Endothelial cell of umbilical vein (primary cell): Measurements from ENCODE around the gene CAMLG. TPM values are rescaled to one million over a fixed set of nuclear protein-coding genes. Genes with fewer than 3 reads are reported as not detected.

Experiments used
- BruUV-seq: library from RNA; stranded (reverse); fragments of 400-500 nt; replicated peaks from 2 replicates; lab custom pipeline; 2021; lab: Mats Ljungman, UMichigan
- CTCF ChIA-PET: fragments of 300-600, 350-600 bp; sonication (Branson Sonifier 250); formaldehyde crosslinking; loops from one replicate; lab custom pipeline; 2021; ENCODE audit warnings: antibody characterized with exemption, inconsistent platforms; lab: Charles Lee
- POLR2A ChIA-PET: fragments of 300-600, 350-600 bp; sonication (Branson Sonifier 250); formaldehyde crosslinking; loops from one replicate; lab custom pipeline; 2021; ENCODE audit warnings: antibody characterized with exemption, inconsistent platforms; lab: Charles Lee
- DNase-seq: peaks from one replicate; pipeline ENCODE4 v3.0.0-alpha.2; 2011; ENCODE audit warnings: low read depth, low spot score
- FAIRE-seq: peaks from 2 replicates; lab custom pipeline; 2011; peaks lifted over from hg19 to GRCh38; lab: Jason Lieb, UNC
- H2AFZ ChIP-seq: 2 replicates; pipeline ENCODE4 v1.6.0; 2012; ENCODE audit warnings: low read depth, low read length, control low read depth, inconsistent platforms
- H3K27ac ChIP-seq: 2 replicates; pipeline ENCODE4 v1.5.1; 2011; ENCODE audit warnings: low read depth, mild to moderate bottlenecking, control low read depth, low read length, moderate library complexity; ENCODE audit not compliant: insufficient read depth
- H3K27me3 ChIP-seq, 2 experiments: 2 replicates each; pipeline versions ENCODE4 v1.6.0 to v1.6.1; 2011; ENCODE audit warnings: low read length in 2 of 2, mixed read lengths in 1 of 2; ENCODE audit not compliant: control insufficient read depth in 2 of 2, insufficient read depth in 2 of 2
- H3K36me3 ChIP-seq, 2 experiments: 2 replicates in 1 of 2; 3 replicates in 1 of 2; pipeline ENCODE4 v1.5.1; 2011; ENCODE audit warnings: low read length in 2 of 2, mild to moderate bottlenecking in 1 of 2, moderate library complexity in 1 of 2; ENCODE audit not compliant: control insufficient read depth in 2 of 2, insufficient read depth in 2 of 2; ENCODE audit errors: extremely low read depth in 1 of 2
- H3K4me1 ChIP-seq: 3 replicates; pipeline ENCODE4 v1.5.1; 2011; ENCODE audit warnings: mild to moderate bottlenecking, low read length; ENCODE audit not compliant: control insufficient read depth, insufficient read depth; ENCODE audit errors: extremely low read depth
- H3K4me2 ChIP-seq: 2 replicates; pipeline ENCODE4 v1.6.1; 2011; ENCODE audit warnings: low read length, control low read depth, mixed read lengths; ENCODE audit not compliant: insufficient read depth
- H3K4me3 ChIP-seq, 3 experiments: fragments of 200-600 bp in 1 of 3; sonication (generic), shearing (Covaris generic) in 1 of 3; replicated peaks in 1 of 3; 2 replicates each; pipeline ENCODE4 v1.5.1; 2011 to 2016; ENCODE audit warnings: control low read depth in 3 of 3, low read length in 3 of 3, mild to moderate bottlenecking in 2 of 3, inconsistent platforms in 1 of 3, low read depth in 1 of 3, moderate library complexity in 1 of 3; ENCODE audit not compliant: insufficient read depth in 1 of 3
- H3K79me2 ChIP-seq: 2 replicates; pipeline ENCODE4 v1.6.0; 2012; ENCODE audit warnings: low read length, inconsistent platforms; ENCODE audit not compliant: control insufficient read depth, insufficient read depth
- H3K9ac ChIP-seq: replicated peaks from 2 replicates; pipeline ENCODE3; 2011; ENCODE audit warnings: low read length, control low read depth; ENCODE audit not compliant: insufficient read depth; ENCODE audit errors: extremely low read depth
- H3K9me1 ChIP-seq: replicated peaks from 3 replicates; pipeline ENCODE4 v1.6.0; 2011; ENCODE audit warnings: mild to moderate bottlenecking, low read length; ENCODE audit not compliant: control insufficient read depth, insufficient read depth; ENCODE audit errors: extremely low read depth
- H3K9me3 ChIP-seq: replicated peaks from 2 replicates; pipeline ENCODE4 v1.5.1; 2012; ENCODE audit warnings: low read length, inconsistent platforms; ENCODE audit not compliant: control insufficient read depth, insufficient read depth
- H4K20me1 ChIP-seq: replicated peaks from 2 replicates; pipeline ENCODE3; 2011; ENCODE audit warnings: mild to moderate bottlenecking, low read length; ENCODE audit not compliant: control insufficient read depth, insufficient read depth; ENCODE audit errors: extremely low read depth
- EZH2 ChIP-seq: IDR thresholded peaks from 2 replicates; pipeline ENCODE4 v1.6.1; 2012; ENCODE audit warnings: borderline replicate concordance, low read depth, mild to moderate bottlenecking, moderate library complexity, low read length, inconsistent platforms; ENCODE audit not compliant: severe bottlenecking
- FOS ChIP-seq: IDR thresholded peaks from 2 replicates; pipeline ENCODE4 v1.6.1; 2011; ENCODE audit warnings: mild to moderate bottlenecking, low read length, moderate library complexity, borderline replicate concordance; ENCODE audit not compliant: insufficient read depth
- GATA2 ChIP-seq: IDR thresholded peaks from 2 replicates; pipeline ENCODE4 v1.7.0; 2011; ENCODE audit warnings: low read depth, mild to moderate bottlenecking, moderate library complexity, mixed read lengths, low read length; ENCODE audit not compliant: insufficient read length, insufficient read depth
- JUN ChIP-seq: IDR thresholded peaks from 2 replicates; pipeline ENCODE4 v1.6.1; 2011; ENCODE audit warnings: borderline replicate concordance, low read depth; ENCODE audit not compliant: insufficient read length, insufficient read depth
- MAX ChIP-seq: IDR thresholded peaks from 2 replicates; pipeline ENCODE4 v1.6.1; 2011; ENCODE audit not compliant: insufficient read depth, insufficient read length
- MYC ChIP-seq: IDR thresholded peaks from one replicate; pipeline ENCODE4 v1.6.1; 2011; ENCODE audit warnings: mild to moderate bottlenecking, low read depth, low read length
- POLR2A ChIP-seq: IDR thresholded peaks from 2 replicates; pipeline ENCODE4 v1.6.1; 2012; ENCODE audit warnings: low read depth, mild to moderate bottlenecking, control low read depth, low read length
- POLR2AphosphoS5 ChIP-seq: IDR thresholded peaks from 2 replicates; pipeline ENCODE4 v1.6.1; 2012; ENCODE audit warnings: low read depth, mild to moderate bottlenecking, control low read depth, low read length, moderate library complexity; ENCODE audit not compliant: insufficient read depth
- dilution Hi-C: fragments of 300-500 bp; cut with MboI; formaldehyde crosslinking; loops from one replicate; pipeline ENCODE4 v1.15.0; 2019; ENCODE audit warnings: low sequenced_read_pairs; ENCODE audit not compliant: extremely low pct_ligation_motif_present
- intact Hi-C: fragments of 100-400 bp; cut with micrococcal nuclease; formaldehyde crosslinking; loops from one replicate; pipeline ENCODE4 v1.10.0; 2022
- polyA plus RNA-seq, 4 experiments: library from polyadenylated mRNA; depleted of rRNA in 3 of 4; stranded (reverse) in 3 of 4; unstranded in 1 of 4; fragments of >200 nt; gene quantifications; 2 replicates each; pipeline versions ENCODE4 v1.2.1 to v1.2.3, GENCODE V29; 2011 to 2012; ENCODE audit warnings: missing spikeins in 1 of 4
- total RNA-seq: library from RNA; stranded (reverse); gene quantifications from 2 replicates; pipeline ENCODE4 v1.2.3, GENCODE V29; 2021
- TF ChIP-seq, protein P1 (sequence below), 2 donors: IDR thresholded peaks; 1 replicate in 1 of 2; 2 replicates in 1 of 2; pipeline ENCODE4 v1.5.1; 2011; ENCODE audit warnings: low read length in 2 of 2, mild to moderate bottlenecking in 2 of 2, moderate library complexity in 2 of 2, control low read depth in 1 of 2, inconsistent platforms in 1 of 2, low read depth in 1 of 2; ENCODE audit not compliant: insufficient read depth in 1 of 2; ENCODE audit errors: extremely low read depth in 1 of 2

The CAMLG gene
- total and polyA plus RNA-seq, 2 donors (not counting 3 experiments of a cell fraction or from before 2014, with no cell fraction given): 14.7 to 33.3 TPM

GRCh38 chr5:134794819-134795218 is 56.5 kb downstream of the CAMLG start:
- Histone ChIP-seq H3K27ac (no peak overlapping the region), H3K79me2 (no peaks in the 10 kb centered on the region), H3K4me1 (no peaks in the 10 kb centered on the region), H3K4me2 (no peak overlapping the region), H4K20me1 (no peaks in the 10 kb centered on the region), H2AFZ (no peak overlapping the region), H3K36me3 (peaks cover 14 to 26% of the 10 kb centered on the region in 2 experiments), H3K9ac (no peak overlapping the region), H3K4me3 (no peak overlapping the region), H3K9me3 (no peaks in the 10 kb centered on the region), H3K27me3 (no peaks in the 10 kb centered on the region), H3K9me1 (no peaks in the 10 kb centered on the region)
- CTCF ChIA-PET: interaction anchor here (1.1 to 1.5 kb wide), 3 partner anchors 13 to 110 kb away, joined by 3 to 5 read pairs (median 3); partner anchors contain the start of gene PCBD2
- no peak for TF ChIP-seq GATA2
- TF ChIP-seq, protein P1, sequence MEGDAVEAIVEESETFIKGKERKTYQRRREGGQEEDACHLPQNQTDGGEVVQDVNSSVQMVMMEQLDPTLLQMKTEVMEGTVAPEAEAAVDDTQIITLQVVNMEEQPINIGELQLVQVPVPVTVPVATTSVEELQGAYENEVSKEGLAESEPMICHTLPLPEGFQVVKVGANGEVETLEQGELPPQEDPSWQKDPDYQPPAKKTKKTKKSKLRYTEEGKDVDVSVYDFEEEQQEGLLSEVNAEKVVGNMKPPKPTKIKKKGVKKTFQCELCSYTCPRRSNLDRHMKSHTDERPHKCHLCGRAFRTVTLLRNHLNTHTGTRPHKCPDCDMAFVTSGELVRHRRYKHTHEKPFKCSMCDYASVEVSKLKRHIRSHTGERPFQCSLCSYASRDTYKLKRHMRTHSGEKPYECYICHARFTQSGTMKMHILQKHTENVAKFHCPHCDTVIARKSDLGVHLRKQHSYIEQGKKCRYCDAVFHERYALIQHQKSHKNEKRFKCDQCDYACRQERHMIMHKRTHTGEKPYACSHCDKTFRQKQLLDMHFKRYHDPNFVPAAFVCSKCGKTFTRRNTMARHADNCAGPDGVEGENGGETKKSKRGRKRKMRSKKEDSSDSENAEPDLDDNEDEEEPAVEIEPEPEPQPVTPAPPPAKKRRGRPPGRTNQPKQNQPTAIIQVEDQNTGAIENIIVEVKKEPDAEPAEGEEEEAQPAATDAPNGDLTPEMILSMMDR (IDR thresholded peaks at IDR 0.05; ENCODE audit: extremely low read depth in 1 of 2, insufficient read depth in 1 of 2, low read depth in 1 of 2, low read length in 2 of 2): no peak
- TF ChIP-seq EZH2: no peak
- TF ChIP-seq MYC: no peak
- TF ChIP-seq POLR2AphosphoS5: no peak
- no peak for TF ChIP-seq JUN
- no peak for TF ChIP-seq MAX
- TF ChIP-seq FOS: no peak
- TF ChIP-seq POLR2A: no peak
- POLR2A ChIA-PET: interaction anchor here (0.6 kb wide), 1 partner anchor 25 kb away, joined by 4 read pairs; no protein-coding TSS in a partner anchor
- FAIRE-seq (no peak), DNase-seq (no peak)
- BruUV-seq: no TSS peak
- intact Hi-C loops (no loop called here), dilution Hi-C loops (no loop called here)
